GM10248 (cell line): ENCODE data around the gene C4orf54.

Experiments
- CTCF ChIA-PET: fragments of 300-600 bp; sonication (Branson Sonifier 250); formaldehyde crosslinking; extraction: SDS; loops from one replicate; lab custom pipeline; 2021; ENCODE audit warnings: antibody characterized with exemption; lab: Yijun Ruan, JAX
- POLR2A ChIA-PET: fragments of 350-650 bp; sonication (Branson Sonifier 250); formaldehyde crosslinking; extraction: SDS; loops from one replicate; lab custom pipeline; 2020; ENCODE audit warnings: antibody characterized with exemption; lab: Yijun Ruan, JAX
- DNase-seq: peaks from one replicate; pipeline ENCODE4 v3.0.0; 2012; ENCODE audit errors: extremely low spot score
- TF ChIP-seq, protein P1 (sequence below): IDR thresholded peaks from 2 replicates; pipeline ENCODE4 v1.5.1; 2012; ENCODE audit warnings: mild to moderate bottlenecking, low read depth; ENCODE audit errors: extremely low read depth, missing control alignments, control extremely low read depth

The C4orf54 gene

DNA sequence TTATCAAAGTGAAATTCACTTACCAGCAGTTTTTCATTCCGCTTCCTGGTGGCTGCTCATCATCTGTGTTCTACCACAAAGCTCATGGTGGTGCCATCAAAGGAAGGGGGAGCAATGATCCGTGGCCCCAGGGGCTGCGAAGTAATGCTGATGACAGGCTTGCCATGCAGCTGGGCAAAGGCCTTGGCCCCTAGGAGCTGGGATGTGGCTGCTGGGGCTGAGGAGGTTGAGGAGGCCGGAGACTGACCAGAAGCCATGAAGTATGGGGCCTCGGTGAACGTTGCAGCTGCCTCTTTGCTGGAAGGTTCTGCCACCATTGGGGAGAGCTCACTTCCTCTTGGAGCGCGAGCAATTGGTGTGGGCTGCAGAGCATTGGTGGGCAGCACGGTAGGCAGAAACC is 8.4 kb downstream of the C4orf54 start:
- DNase-seq = no peak
- TF ChIP-seq, protein P1, sequence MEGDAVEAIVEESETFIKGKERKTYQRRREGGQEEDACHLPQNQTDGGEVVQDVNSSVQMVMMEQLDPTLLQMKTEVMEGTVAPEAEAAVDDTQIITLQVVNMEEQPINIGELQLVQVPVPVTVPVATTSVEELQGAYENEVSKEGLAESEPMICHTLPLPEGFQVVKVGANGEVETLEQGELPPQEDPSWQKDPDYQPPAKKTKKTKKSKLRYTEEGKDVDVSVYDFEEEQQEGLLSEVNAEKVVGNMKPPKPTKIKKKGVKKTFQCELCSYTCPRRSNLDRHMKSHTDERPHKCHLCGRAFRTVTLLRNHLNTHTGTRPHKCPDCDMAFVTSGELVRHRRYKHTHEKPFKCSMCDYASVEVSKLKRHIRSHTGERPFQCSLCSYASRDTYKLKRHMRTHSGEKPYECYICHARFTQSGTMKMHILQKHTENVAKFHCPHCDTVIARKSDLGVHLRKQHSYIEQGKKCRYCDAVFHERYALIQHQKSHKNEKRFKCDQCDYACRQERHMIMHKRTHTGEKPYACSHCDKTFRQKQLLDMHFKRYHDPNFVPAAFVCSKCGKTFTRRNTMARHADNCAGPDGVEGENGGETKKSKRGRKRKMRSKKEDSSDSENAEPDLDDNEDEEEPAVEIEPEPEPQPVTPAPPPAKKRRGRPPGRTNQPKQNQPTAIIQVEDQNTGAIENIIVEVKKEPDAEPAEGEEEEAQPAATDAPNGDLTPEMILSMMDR = no peak
- ChIA-PET POLR2A (no interaction called here), CTCF (interaction anchor here (1.1 to 1.2 kb wide), 2 partner anchors 11 to 34 kb away, joined by 3 read pairs; no protein-coding TSS in a partner anchor)

DNA sequence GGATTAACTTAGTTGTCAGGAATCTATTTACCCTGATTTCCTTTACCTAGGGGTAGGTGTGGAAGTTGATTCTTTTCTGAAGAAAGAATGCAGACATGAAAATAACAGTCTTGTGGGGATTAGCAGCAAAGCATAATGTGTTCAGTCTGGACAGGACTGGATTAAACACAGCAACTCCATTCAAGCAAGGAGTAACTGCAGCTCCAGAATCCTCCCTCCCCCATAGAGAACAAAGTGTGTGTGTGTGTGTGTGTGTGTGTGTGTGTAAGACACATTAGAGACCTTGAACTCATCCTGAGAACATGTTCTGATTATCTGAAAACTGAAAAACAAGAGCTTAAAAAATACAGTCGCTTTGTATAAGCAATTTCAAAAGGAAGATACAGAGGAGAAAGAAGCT is 9.3 kb downstream of the C4orf54 start:
- no peak for DNase-seq
- CTCF ChIA-PET = interaction anchor here (1.0 to 1.2 kb wide), 3 partner anchors 12 to 33 kb away, joined by 3 read pairs; no protein-coding TSS in a partner anchor
- POLR2A ChIA-PET = no interaction called here
- TF ChIP-seq, protein P1 = no peak

DNA sequence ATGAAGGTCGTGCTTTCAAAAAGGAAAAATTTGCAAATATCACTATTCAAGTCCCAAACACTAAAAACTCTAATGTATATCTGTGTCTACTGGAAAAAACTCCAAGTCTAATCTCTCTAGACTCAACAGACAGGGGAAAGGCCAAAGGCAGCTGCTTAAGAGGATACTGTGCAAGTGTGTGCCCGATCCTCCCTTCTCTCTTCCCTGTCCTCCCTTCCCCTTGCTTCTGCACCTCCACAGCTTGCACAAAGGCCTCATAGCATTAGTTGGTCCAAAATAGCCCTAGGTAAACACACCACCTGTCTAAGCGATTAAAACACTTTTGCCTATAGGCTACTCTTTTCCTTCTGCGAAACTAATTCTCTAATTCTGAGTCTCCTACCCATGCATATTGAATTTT is 10.6 kb downstream of the C4orf54 start:
- DNase-seq = no peak
- TF ChIP-seq, protein P1 = no peak
- CTCF ChIA-PET = no interaction called here
- POLR2A ChIA-PET = no interaction called here

DNA sequence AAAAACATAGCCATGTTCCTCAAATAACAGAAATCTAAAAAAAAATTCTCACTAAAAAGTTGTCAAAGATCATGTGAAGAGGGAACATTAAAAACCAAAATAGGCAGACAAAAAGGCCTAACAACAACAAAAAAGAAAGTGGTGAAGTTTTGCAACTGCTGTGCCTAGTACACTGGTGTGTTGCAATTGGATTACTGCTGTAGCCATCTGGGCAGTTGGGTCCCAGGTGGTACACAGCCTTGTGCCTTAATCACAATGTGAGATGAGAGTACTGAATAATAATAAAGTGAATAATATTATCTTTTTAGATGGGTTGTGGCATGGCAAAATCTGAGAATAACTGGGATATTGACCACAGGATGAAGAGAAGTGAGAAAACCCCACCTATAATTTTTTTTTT is 12.0 kb downstream of the C4orf54 start:
- CTCF ChIA-PET = no interaction called here
- TF ChIP-seq, protein P1 = no peak
- POLR2A ChIA-PET = no interaction called here
- no peak for DNase-seq

DNA sequence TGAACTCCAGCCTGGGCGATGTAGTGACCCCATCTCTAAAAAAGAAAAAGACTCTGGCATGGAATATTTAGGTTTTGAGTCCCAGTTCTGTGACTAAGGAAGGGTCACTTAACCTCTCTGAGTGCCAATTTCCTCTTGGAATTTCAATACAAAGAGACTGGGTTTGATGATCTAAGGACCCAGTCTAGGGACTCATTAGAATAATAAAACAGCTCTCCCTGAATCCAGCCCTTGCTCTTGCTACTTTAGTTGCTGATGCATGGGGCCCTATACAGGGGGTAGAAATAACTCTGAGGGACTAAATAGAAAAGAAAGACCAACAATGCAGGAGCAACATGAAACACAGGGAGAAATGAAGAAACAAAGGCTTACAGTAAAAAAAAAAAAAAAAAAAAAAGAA is 12.6 kb downstream of the C4orf54 start:
- DNase-seq = no peak
- ChIA-PET CTCF (no interaction called here), POLR2A (no interaction called here)
- TF ChIP-seq, protein P1 = no peak

DNA sequence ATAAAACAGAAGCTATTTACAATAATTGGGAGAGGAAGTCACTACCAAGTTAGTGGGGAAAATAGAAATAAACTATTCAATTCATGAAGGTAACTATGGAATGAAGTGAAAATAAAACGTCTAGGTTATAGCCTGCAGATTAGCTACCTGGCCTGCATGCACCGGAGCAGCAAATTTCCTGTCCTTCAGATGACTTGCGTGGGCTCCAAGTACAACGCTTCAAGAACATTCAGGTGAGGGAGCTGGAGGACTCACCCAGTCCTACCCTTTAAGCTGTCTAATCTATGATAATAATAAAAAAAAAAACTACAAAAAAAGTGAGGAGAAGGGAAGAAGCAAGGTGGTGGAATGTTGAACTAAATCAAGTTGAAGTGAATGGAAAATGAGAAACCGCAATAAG is 13.2 kb downstream of the C4orf54 start:
- POLR2A ChIA-PET = no interaction called here
- CTCF ChIA-PET = no interaction called here
- TF ChIP-seq, protein P1 = no peak
- no peak for DNase-seq

DNA sequence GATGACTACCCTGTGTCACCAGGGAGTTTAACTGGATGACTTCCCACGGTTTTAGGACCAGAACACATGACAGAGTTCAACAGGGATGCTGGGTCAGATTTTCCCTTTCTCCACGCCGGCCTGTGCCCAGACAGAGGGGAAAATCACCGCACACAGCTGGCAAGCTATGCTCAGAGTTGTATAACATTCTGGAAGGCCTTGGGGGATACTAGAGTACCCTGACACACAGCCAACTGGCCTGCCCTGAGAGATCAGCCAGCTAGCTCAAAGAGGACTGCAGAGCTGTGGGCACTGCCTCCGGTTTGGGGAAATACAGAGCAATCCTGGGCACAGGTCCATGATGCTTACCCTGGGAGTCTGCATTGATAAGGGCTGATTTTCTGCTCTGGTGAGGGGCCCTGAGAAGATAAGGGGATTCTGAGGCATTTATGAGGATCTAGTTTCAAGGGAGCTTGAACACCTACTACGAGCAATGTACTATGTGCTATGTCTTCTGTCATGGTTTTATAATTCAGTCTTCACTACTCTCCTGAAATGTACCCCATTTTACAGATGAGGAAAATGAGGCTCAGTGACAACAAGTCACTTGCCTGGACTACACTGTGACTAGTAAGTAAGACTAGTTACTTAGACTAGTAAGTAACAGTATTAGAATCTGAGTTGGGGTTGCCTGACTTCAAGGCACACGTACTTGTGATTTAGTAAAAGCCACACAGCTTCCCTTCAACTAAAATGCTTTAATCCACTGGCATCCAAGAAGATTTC is 14.7 kb downstream of the C4orf54 start:
- TF ChIP-seq, protein P1 = no peak
- DNase-seq = no peak
- ChIA-PET POLR2A (no interaction called here), CTCF (no interaction called here)
